HuH-7.5 (cell line): Measurements from ENCODE around the gene SH3RF1.

Experiments used
- DNase-seq: peaks from one replicate; pipeline ENCODE4 v3.0.0; 2011; ENCODE audit warnings: low spot score

SH3RF1 gene

DNA sequence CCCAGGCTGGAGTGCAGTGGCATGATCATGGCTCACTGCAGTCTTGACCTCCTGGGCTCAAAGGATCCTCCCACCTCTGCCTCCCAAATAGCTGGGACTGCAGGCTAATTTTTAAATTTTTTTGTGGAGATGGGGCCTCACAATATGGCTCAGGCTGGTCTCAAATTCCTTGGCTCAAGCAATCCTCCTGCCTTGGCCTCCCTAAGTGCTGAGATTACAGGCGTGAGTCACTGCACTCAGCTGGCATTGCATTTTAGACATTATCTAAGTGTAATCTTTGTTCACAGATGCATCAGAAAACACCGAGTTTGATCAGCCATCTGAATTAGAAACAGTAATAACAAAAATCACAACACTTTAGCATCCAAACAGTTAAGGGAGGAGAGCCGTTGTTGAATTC lies 207.3 kb downstream of the SH3RF1 start:
- DNase-seq, result no peak

DNA sequence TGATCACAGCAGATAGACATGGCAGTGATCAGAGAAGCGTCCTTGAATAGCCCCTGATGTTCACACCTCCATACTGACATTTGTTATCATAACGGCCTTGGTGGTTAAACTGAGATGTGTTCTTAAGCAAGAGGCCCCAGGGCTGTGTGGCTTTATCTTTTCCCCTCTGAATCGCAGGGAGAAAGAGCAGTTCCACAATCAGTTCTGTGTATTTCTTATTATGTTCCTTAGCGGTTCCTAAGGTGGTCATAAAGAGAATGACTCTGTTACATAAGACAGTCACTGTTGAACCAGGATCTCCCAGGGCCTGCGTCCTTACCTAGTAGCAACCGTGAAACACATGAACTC lies 207.9 kb downstream of the SH3RF1 start:
- DNase-seq, result no peak

DNA sequence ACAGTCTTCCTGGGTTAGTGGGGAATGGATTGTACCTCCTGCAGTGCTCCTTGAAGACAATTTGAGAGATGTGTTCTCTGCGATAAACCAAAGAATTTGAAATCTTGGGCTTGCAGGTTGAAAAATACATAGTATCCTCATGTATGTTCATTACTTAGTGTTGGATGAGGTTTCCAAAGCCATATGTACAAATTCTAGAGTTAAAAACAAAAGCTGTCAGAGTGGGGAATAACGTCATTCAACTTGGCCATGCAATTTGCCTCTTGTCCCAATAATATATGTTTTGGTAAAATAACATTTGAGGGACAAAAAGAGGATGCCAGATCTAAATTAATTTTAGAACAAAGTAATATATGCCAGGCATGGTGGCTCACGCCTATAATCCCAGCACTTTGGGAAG lies 209.4 kb downstream of the SH3RF1 start:
- DNase-seq, result no peak

DNA sequence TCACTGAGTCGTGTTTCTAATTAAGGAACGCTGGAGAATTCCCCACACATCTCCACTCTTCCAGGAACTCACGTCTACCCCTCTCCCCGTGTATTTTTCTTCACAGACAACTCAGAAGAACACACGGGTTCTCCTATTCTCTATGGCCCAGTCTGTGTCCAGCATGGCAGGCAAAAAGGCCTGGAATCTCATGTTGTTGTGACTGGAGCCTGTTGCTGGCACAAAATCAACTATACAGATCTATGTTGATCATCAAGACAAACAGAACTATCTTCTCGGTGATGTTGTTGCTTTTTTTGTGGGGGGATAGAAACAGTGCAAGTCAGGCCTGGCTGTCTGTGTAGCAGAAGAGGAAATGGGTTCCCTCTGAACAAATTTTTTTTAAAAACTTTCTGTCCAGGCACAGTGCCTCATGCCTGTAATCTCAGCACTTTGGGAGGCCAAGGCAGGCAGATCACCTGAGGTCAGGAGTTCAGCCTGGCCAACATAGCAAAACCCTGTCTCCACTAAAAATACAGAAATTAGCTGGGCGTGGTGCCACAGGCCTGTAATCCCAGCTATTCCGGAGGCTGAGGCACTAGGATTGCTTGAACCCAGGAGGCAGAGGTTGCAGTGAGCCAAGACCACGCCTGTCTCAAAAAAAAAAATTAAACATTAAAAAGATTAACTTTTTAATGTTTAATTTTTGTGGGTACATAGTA lies 210.2 kb downstream of the SH3RF1 start:
- DNase-seq, result no peak

DNA sequence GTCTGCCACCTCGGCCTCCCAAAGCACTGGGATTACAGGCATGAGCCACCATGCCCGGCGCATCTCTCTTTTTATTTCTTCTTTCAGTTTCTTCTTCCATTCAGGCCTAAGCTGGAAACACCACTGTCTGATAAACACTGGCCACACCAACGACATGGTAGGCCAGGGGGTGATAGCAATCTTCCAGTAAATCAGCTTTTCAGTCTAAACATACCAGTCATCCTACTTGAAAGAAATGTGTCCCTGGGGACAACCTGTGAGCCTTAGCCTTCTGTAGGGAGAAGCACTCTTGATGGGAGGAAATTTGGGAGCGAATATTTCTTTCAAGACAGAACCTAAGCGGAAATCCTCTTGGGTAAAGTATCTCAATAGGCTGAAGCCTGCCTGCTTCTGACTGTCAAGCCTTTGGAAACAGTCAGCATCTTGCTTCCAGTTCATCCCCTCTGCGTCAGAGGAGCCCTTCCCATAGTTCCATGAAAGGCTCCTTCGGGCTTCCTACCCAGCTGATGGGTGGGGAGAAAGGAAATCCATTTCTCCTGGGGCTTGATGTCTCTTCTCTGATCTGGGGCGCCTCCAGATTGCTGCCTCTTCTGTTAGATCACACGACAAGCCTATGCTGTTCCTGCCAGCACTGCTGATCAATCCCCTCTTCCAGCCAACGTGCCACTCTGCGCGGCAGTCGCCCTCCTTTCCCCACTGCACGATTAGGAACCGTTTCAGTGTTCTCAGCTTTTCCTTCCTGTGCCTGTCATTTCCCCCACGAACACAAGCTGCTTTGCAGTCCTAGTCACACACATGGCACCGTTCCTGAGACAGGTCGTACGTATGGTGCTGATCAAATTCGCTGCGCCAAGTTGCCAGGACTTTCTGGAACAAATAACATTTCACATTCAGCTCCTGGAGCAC lies 211.2 kb downstream of the SH3RF1 start:
- no peak for DNase-seq

DNA sequence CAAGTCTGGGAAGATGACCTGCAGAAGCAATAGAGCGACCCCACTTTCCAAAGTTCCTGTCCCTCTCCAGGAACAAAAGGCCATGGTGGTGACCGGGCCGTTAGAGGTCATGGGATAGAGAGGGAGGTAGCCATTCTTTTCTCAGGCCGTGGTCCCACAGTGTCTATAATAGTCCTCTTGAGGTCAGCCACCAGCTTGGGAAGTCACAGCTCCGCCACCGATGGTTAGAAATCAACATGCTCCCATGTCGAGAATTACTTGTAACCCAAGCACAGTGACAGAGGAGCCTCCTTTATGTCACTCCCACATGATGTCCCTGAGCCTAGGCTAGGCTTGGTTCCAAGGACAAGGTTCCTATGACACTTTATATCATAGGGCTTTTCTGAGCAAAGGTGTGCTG lies 212.4 kb downstream of the SH3RF1 start:
- no peak for DNase-seq

DNA sequence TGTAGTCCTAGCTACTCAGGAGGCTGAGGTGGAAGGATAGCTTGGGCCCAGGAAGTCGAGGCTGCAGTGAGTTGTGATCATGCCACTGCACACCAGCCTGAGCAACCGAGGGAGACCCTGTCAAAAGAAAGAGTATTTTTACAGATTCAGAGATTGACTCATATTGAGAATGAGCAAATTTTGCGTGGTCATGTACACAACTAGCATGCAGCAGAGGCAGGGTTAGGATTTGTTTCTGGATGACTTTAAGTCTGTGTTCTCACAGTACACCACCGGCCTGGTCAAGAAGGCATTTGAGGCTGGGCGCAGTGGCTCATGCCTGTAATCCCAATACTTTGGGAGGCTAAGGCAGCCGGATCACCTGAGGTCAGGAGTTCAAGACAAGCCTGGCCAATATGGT lies 215.9 kb downstream of the SH3RF1 start:
- no peak for DNase-seq

DNA sequence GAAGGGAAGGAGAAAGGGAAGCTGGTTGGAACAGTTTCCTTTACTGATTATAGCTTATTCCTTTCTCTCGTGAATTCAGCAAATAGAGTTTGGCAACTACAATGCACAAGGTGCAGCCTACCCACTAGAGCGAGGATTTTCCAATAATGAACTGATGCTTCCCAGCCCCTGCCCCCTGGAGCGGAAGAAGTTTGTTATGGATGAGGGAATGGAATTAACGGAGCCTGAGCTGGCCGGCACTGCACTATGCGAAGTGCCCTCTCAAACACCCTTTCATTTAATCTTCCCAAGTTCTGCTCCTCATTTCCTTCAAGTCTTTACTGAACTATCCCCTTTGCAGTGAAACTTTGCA lies 218.2 kb downstream of the SH3RF1 start:
- DNase-seq, result no peak

DNA sequence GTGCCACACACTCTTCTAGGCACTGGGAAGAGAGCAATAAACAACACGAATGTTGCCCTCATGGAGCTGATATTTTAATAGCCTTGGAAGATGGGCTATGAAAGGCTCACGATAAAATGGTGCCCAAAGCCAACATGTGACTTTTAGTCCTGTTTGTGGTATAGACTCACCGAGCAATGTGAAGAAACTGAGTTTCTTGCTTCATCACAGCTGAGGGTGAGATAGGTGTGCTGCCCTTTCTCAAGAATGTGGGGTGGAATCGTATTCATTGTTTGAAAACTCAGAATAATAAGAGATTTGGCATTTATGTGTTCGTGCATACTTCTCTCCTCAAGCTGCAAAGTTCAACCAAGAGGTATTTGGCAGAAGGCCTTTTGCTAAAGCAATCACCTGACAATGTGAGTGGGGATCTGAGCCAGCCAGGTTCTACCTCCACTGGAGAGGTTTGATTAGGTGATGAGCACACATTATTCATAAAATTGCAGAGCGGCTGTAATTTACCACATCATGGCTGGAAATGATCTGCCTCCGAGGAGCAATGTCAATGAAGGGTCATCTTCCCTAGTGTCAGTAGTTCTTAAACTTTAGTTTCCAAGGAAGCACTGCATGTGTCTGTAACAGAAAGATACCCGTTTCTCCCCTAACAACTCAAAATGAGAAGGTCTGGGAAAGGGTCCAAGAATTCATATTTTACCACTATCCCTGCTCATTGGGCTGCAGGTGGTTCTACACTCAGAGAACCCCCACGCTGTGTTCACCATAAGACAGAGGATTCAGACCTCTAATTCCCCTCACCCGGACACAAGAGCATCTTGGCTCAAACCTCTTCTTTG lies 218.8 kb downstream of the SH3RF1 start:
- DNase-seq, result no peak

DNA sequence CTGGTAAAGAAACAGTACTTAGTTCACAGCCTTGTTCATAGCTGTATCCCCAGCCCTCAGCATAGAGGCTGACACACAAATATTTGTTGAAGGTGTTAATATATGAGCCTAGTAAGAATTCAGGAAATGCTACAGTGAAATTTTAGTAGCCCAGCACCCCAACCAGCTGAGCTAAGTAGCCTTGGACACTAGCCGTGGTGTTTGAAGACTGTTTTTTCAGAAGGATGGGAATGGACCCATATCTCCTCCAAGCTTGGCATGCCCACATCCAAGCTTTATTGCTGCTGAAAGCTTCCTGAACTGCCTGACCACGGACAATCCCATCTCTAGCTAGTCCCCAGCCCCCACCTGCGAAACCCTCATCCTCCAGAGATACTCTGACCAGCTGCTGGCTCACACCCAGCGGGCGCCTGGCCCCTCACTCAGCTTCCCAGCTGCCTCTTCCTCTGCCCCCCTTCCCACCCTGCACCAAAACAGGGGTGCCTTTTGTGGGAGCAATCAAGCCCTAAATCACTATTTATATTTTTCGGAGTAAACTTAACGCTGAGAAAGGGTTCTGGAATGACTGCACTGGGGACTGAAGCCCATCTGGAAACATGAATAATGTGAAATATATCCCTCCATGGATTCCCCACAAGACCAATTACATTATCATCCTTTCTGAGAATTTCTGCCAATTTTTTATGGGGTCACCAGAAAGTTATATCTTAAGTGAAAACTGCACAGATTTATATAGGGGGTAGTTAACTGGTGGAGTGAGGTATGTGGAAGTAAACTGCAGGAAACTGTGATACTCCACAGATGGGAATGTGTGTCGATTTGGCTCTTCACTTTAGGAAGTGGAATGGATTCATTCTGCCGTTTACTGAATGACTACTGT lies 219.6 kb downstream of the SH3RF1 start:
- no peak for DNase-seq

DNA sequence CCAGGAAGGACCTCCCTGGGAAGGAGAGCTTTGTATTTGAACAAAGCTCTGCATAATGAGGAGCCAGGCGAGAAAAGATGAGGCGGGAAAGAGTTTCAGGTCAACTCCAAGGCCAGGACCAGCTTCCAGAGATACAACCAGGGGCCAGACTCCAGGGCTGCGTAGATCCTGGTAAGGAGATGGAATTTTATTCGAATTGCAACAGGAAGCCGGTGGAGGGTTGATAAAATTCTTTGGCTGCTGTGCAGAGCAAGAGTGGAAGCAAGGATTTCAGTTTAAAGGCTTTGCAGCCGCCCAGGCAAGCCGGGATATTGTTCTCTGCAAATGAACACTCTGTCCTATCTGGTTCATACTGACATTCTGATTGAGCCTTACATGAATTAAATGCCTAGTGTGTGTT lies 220.5 kb downstream of the SH3RF1 start:
- no peak for DNase-seq

DNA sequence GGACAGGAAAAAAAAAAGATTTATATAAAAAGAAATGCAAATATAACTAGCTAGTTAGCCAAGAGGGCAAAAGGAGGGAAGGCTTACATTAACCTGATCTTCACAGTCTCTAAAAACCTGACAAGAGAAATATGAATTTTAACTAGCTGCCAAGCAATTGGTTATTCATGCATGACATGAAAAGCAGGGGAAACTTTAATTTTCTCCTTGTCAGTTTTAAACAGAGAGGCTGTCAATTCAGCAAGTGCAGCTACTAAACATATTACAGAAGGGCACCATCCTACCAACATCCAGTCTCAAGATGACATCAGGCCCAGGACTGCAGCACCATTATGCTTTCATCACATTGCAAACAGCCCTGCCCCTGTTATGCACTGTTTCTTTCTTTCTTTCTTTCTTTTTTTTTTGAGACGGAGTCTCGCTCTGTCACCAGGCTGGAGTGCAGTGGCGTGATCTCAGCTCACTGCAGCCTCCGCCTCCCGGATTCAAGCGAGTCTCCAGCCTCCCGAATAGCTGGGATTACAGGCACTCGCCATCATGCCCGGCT lies 221.8 kb downstream of the SH3RF1 start:
- DNase-seq, result no peak

DNA sequence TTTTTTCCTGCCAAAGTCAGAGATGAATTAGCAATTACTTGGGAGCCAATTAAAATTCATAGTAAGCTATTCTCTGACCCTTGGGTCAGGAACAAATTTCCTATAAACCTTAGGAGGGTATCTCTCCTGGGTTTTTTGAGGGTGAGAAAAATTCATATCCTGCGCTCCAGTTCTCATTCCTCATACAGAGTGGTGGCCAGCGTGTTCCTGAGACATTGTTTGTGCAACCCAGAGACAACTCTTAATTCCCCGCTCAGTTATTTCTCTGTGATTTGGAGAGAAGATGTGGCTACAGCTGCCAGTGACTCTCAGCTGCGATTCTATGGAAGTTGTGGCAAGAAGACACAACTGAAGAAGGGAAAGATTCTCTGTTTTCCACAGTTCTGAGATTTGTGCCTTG lies 222.8 kb downstream of the SH3RF1 start:
- DNase-seq, result no peak

DNA sequence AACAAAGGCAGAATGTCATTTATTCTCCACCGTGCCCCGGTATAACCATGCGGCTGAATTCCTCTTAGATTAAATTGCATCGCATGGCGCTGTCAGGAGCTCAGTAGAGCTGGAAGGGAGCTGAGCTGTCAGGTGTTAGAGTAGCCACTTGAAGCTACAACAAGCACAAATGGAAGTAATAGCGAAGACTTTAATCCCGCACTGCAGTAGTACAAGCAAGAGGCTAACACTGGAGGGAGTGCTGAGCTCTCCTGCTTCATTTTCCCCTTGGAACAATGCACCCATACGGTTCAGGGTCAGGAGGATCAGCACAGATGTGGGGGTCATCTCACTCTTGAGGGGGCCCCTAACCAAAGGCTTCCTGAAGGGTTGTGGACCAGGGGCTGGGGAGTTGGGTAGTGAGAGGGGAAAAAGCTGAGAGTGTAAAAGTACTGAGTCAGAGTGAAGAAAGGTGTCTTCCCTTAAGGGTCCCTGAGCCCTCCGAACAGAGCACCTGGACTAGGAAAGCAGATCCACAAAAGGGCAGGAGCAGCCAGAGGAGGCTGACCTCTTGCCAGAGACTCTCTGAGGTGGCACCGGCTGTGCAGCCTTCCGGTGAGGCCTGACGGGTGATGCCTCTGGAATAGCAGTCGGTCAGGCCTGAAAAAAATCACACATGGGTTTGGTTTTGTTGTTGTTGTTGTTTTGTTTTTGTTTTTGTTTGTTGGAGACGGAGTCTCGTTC lies 224.7 kb downstream of the SH3RF1 start:
- no peak for DNase-seq

DNA sequence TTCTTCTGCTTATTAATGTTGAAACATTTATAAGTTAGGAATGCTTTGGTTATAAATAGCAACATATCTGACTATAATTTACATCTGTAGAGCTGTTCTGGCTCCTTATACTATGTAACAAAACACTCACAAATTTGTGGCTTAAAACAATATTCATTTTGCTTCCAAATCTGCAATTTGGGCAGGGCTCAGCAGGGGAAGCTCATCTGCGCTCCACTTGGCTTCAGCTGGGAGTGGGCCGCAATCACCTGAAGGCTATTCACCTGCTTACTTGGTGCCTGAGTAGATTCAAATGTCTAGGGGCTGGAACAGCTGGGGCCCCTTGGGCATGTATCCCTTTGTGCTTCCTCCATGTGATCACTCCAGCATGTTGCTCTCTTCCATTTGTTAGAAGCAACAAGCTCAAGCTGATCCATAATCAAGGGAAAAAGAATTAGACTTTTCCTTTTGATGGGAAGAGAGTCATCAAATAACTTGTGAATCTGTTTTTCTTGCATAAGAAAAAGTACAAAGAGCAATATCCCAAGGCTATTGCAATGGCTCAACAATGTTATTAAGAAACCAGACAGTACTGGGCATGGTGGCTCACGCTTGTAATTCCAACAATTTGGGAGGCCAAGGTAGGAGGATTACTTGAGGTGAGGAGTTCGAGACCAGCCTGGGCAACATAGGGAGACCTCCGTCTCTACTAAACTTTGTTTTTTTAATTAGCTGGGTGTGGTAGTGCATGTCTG lies 225.9 kb downstream of the SH3RF1 start:
- DNase-seq, result no peak
